Loucy (cell line): ENCODE results near the gene ZNF77.

Experiments
- H2AFZ ChIP-seq: fragments of 200-600 bp; sonication (generic); 2 replicates; pipeline ENCODE4 v1.6.0; 2016; ENCODE audit warnings: antibody characterized with exemption, mild to moderate bottlenecking, low read length, moderate library complexity
- H3F3A ChIP-seq: fragments of 200-600 bp; 2 replicates; pipeline ENCODE4 v1.6.0; 2016; ENCODE audit warnings: antibody characterized with exemption, low read depth, mild to moderate bottlenecking
- H3K27me3 ChIP-seq: fragments of 200-600 bp; sonication (generic); 2 replicates; pipeline ENCODE4 v1.6.1; 2014; ENCODE audit warnings: low read length, mild to moderate bottlenecking; ENCODE audit not compliant: insufficient read depth, poor library complexity, severe bottlenecking
- H3K36me3 ChIP-seq: fragments of 200-600 bp; sonication (generic); 2 replicates; pipeline ENCODE4 v1.6.1; 2016; ENCODE audit warnings: low read length; ENCODE audit not compliant: insufficient read depth
- H3K4me1 ChIP-seq: fragments of 200-600 bp; sonication (generic); 2 replicates; pipeline ENCODE4 v1.5.1; 2014; ENCODE audit warnings: low read length, mild to moderate bottlenecking; ENCODE audit not compliant: insufficient read depth, poor library complexity, severe bottlenecking
- H3K4me2 ChIP-seq: fragments of 200-600 bp; sonication (generic); 2 replicates; pipeline ENCODE4 v1.6.0; 2014; ENCODE audit warnings: antibody characterized with exemption, low read length, low read depth, mild to moderate bottlenecking; ENCODE audit not compliant: poor library complexity, severe bottlenecking
- H3K4me3 ChIP-seq: fragments of 200-600 bp; sonication (generic); 2 replicates; pipeline ENCODE4 v1.5.1; 2014; ENCODE audit warnings: low read length, mild to moderate bottlenecking, mixed read lengths; ENCODE audit not compliant: poor library complexity, severe bottlenecking
- H3K79me2 ChIP-seq: fragments of 200-600 bp; sonication (generic); 2 replicates; pipeline ENCODE4 v1.6.1; 2014; ENCODE audit warnings: low read length; ENCODE audit not compliant: insufficient read depth
- H3K9ac ChIP-seq: fragments of 200-600 bp; sonication (generic); 2 replicates; pipeline ENCODE4 v1.6.0; 2014; ENCODE audit warnings: mild to moderate bottlenecking, low read depth, low read length, moderate library complexity; ENCODE audit not compliant: poor library complexity, severe bottlenecking
- H3K9me2 ChIP-seq: fragments of 200-600 bp; sonication (generic); replicated peaks from 2 replicates; pipeline ENCODE4 v1.6.1; 2016; ENCODE audit warnings: low read depth, low read length, mixed read lengths
- H3K9me3 ChIP-seq: fragments of 200-600 bp; sonication (generic); 2 replicates; pipeline ENCODE4 v1.6.1; 2014; ENCODE audit warnings: mild to moderate bottlenecking, antibody characterized with exemption, low read length, low read depth; ENCODE audit not compliant: insufficient read depth
- H4K20me1 ChIP-seq: fragments of 200-600 bp; sonication (generic); 2 replicates; pipeline ENCODE4 v1.6.0; 2014; ENCODE audit warnings: antibody characterized with exemption, low read length, mild to moderate bottlenecking; ENCODE audit not compliant: insufficient read depth, poor library complexity, severe bottlenecking
- CTCF ChIP-seq: fragments of 200-600 bp; sonication (generic); conservative IDR thresholded peaks from 2 replicates; pipeline ENCODE4 v1.5.1; 2014; ENCODE audit warnings: mild to moderate bottlenecking, antibody characterized with exemption, low read length
- EZH2phosphoT487 ChIP-seq: fragments of 200-600 bp; IDR thresholded peaks from 2 replicates; pipeline ENCODE4 v1.6.1; 2018; ENCODE audit warnings: antibody characterized with exemption, mild to moderate bottlenecking, moderate library complexity, borderline replicate concordance

The ZNF77 gene

DNA sequence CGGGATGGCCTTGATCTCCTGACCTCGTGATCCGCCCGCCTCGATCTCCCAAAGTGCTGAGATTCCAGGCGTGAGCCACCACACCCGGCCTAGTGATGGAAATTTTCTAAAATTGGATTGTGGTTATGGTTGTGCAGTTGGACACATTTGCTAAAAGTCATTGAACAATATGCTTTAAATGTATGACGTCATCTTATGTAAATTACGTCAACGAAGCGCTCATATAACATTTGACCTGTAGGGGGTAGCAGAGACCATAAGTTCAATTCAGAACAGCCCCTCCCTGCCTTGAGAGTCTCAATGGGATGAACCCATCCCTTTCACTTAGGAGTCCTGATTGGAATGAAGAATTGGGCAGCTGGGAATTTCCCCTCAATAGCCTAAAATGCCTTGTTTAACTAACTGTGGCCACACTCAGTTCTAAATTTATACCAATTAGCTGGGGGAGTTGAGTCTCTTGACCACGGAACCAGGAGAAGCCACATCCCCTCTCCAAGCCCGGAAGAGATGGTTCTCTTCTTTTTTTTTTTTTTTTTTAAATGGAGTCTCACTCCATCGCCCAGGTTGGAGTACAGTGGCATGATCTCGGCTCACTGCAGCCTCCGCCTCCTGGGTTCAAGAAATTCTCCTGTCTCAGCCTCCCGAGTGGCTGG is 17.4 kb upstream of the ZNF77 start:
- H3K4me1 ChIP-seq = no peaks in the 10 kb centered on the region
- no peaks in the 10 kb centered on the region for H3K27me3 ChIP-seq
- no peaks in the 10 kb centered on the region for H4K20me1 ChIP-seq
- TF ChIP-seq EZH2phosphoT487 (no peak), CTCF (peak; percentile 82)
- no peak overlapping the region for H3K4me3 ChIP-seq
- no peaks in the 10 kb centered on the region for H3K9me3 ChIP-seq
- H3K9ac ChIP-seq = no peak overlapping the region
- no peaks in the 10 kb centered on the region for H3K79me2 ChIP-seq
- H3F3A ChIP-seq = no peaks in the 10 kb centered on the region
- no peak overlapping the region for H3K4me2 ChIP-seq
- no peaks in the 10 kb centered on the region for H3K36me3 ChIP-seq
- H3K9me2 ChIP-seq = no peaks in the 10 kb centered on the region
- H2AFZ ChIP-seq = no peak overlapping the region

GRCh38 chr19:2960120-2960519 is 15.3 kb upstream of the ZNF77 start:
- no peak overlapping the region for H3K4me3 ChIP-seq
- H3K36me3 ChIP-seq = no peaks in the 10 kb centered on the region
- H4K20me1 ChIP-seq = no peaks in the 10 kb centered on the region
- H3K4me1 ChIP-seq = no peaks in the 10 kb centered on the region
- H3K79me2 ChIP-seq = no peaks in the 10 kb centered on the region
- TF ChIP-seq CTCF (no peak), EZH2phosphoT487 (no peak)
- H3K9me2 ChIP-seq = no peaks in the 10 kb centered on the region
- H3K9me3 ChIP-seq = no peaks in the 10 kb centered on the region
- no peaks in the 10 kb centered on the region for H3F3A ChIP-seq
- H3K9ac ChIP-seq = no peak overlapping the region
- no peaks in the 10 kb centered on the region for H3K27me3 ChIP-seq
- no peak overlapping the region for H3K4me2 ChIP-seq
- H2AFZ ChIP-seq = no peak overlapping the region

- TF ChIP-seq CTCF (no peak), EZH2phosphoT487 (no peak)
- no peak overlapping the region for H3K4me3 ChIP-seq
- no peaks in the 10 kb centered on the region for H3K79me2 ChIP-seq
- H3K4me2 ChIP-seq = no peak overlapping the region
- H3K36me3 ChIP-seq = no peaks in the 10 kb centered on the region
- no peak overlapping the region for H3K9ac ChIP-seq
- no peaks in the 10 kb centered on the region for H3K27me3 ChIP-seq
- H2AFZ ChIP-seq = no peak overlapping the region
- H3K4me1 ChIP-seq = no peaks in the 10 kb centered on the region
- H4K20me1 ChIP-seq = no peaks in the 10 kb centered on the region
- no peaks in the 10 kb centered on the region for H3F3A ChIP-seq
- H3K9me2 ChIP-seq = no peaks in the 10 kb centered on the region
- no peaks in the 10 kb centered on the region for H3K9me3 ChIP-seq
These were observed 12.4 kb upstream of the ZNF77 start for GRCh38 chr19:2957160-2957559.
